Activated effector memory CD4-positive, alpha-beta T cell treated with Interleukin-2 at 50 U/mL for 16 hours (primary cell): ENCODE measurements around the gene NATD1.

ENCODE experiments used
- DNase-seq: peaks from one replicate; pipeline ENCODE4 v3.0.0-alpha.2; 2020

Gene NATD1

DNA sequence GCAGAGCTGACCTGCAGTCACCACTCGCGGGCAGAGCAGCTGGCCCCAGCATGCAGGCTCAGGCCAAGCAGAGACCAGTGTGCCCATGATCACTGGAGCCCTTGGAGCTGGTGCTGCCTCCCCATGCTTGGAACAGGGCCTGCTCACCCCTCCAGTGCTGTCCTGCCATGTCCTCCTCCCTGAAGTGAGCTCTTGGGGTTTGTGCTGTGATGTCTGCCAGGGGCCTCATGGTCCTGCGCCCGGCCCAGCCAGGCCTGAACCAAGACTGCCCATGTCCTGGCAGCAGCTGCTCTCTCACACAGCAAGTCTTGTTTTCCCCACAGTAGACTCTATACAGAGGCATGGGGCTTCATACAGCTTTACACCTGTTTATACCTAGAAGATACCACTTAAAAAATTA is 63.8 kb downstream of the NATD1 start:
- no peak for DNase-seq
